Adrenal gland (tissue), 12 donors: ENCODE measurements around the gene SP3. TPM values are rescaled to one million over a fixed set of nuclear protein-coding genes. Genes with fewer than 3 reads are reported as not detected.

ENCODE experiments used
- DNase-seq, 7 donors: peaks; one replicate each; pipeline ENCODE4 v3.0.0-alpha.2; 2019 to 2020
- H3K27ac ChIP-seq, 5 donors: fragments of 200-600 bp; sonication (generic) in 4 of 5; 1 replicate in 3 of 5; 2 replicates in 2 of 5; pipeline versions ENCODE4 v1.5.1 to v1.8.0; 2016 to 2020; ENCODE audit warnings: mild to moderate bottlenecking in 1 of 5
- H3K27me3 ChIP-seq: fragments of 200-600 bp; 2 replicates; pipeline ENCODE4 v1.8.0; 2021
- H3K36me3 ChIP-seq, 2 donors: fragments of 200-600 bp; replicated peaks in 1 of 2; 1 replicate in 1 of 2; 2 replicates in 1 of 2; pipeline versions ENCODE4 v1.5.1 to v1.8.0; 2018 to 2022
- H3K4me1 ChIP-seq, 2 donors: fragments of 200-600 bp; replicated peaks in 1 of 2; 1 replicate in 1 of 2; 2 replicates in 1 of 2; pipeline versions ENCODE4 v1.5.1 to v1.8.0; 2018 to 2021
- H3K4me3 ChIP-seq, 4 donors: fragments of 200-600 bp; sonication (generic) in 3 of 4; one replicate each; pipeline ENCODE4 v1.5.1; 2016 to 2018
- H3K9me3 ChIP-seq, 3 donors: fragments of 200-600 bp; sonication (generic) in 1 of 3; replicated peaks in 1 of 3; 1 replicate in 2 of 3; 2 replicates in 1 of 3; pipeline versions ENCODE4 v1.5.1 to v1.8.0; 2016 to 2021
- CTCF ChIP-seq, 6 experiments: fragments of 450-650 bp in 4 of 6; fragments of 200-600 bp in 2 of 6; sonication (generic) in 1 of 6; IDR thresholded peaks; 1 replicate in 5 of 6; 2 replicates in 1 of 6; pipeline versions ENCODE4 v1.5.1 to v1.8.0; 2016 to 2021; ENCODE audit warnings: antibody characterized with exemption in 6 of 6, mild to moderate bottlenecking in 2 of 6, moderate library complexity in 1 of 6
- POLR2A ChIP-seq, 2 donors: fragments of 450-650 bp; IDR thresholded peaks; one replicate each; pipeline ENCODE4 v1.6.1; 2017; ENCODE audit warnings: antibody characterized with exemption in 2 of 2, mild to moderate bottlenecking in 2 of 2, moderate library complexity in 1 of 2
- WGBS, 4 donors: extraction: QIAGEN DNeasy Blood & Tissue Kit in 2 of 4; methylation state at CpG; one replicate each; pipeline versions ENCODE4 v1.1.5 to v1.1.7; 2013 to 2017; 5-methylcytosine and 5-hydroxymethylcytosine counted together
- intact Hi-C, 2 donors: fragments of 100-400 bp; cut with DNase I; formaldehyde crosslinking; loops; one replicate each; pipeline versions ENCODE4 v1.14.1 to v1.15.0; 2022 to 2023
- polyA plus RNA-seq, 3 donors: library from polyadenylated mRNA; stranded (reverse); fragments of 200-250 nt in 2 of 3; fragments of 350-450 nt in 1 of 3; fragmentation: Illumina TruSeq in 1 of 3; extraction: RNeasy Lipid Tissue Mini Kit (QIAGEN cat#74804) in 1 of 3; gene quantifications; one replicate each; pipeline ENCODE4 v1.2.3, GENCODE V29; 2013 to 2014
- total RNA-seq, 9 donors: library from RNA; depleted of rRNA in 4 of 9; stranded (reverse); fragments of >200 nt in 4 of 9; fragments of 120-200 nt in 1 of 9; fragmentation: NEBNext Ultra II Directional in 1 of 9; extraction: Animal tissue kit (Norgen Biotek cat#: 25700) in 1 of 9; gene quantifications; one replicate each; pipeline versions ENCODE4 v1.1.0 to v1.2.4, GENCODE V29; 2013 to 2023
- donor health status: healthy with polysubstance abuse.
- donor health status: Bipolar disorder and iron deficiency.
- donor health status: DM: yes; HTN: yes; CAD: no.
- donor health status: DM: no; HTN: no; CAD: no.
- donor health status: DM: no; HTN: no; CAD: no.
- donor health status: DM: yes; HTN: yes; CAD: no.

SP3 gene
- total and polyA plus RNA-seq, 12 donors = 8.9 to 118 (median 54.4) TPM

GRCh38 chr2:173931751-173932150, 33.4 kb downstream of the SP3 start:
- Histone ChIP-seq H3K9me3 (no peaks in the 10 kb centered on the region), H3K4me1 (peaks cover 0 to 22% of the 10 kb centered on the region in 2 donors), H3K27ac (no peak overlapping the region), H3K27me3 (no peaks in the 10 kb centered on the region), H3K36me3 (no peaks in the 10 kb centered on the region), H3K4me3 (no peak overlapping the region)
- TF ChIP-seq CTCF (IDR thresholded peaks at IDR 0.05) (no peak), POLR2A (IDR thresholded peaks at IDR 0.05) (no peak)
- DNase-seq = no peak
- intact Hi-C loops = no loop called here
- WGBS, 4 donors = 80 to 83% (median 81%) methylated on average over 2 of the region's 2 CpGs

- DNase-seq = no peak
- TF ChIP-seq CTCF (IDR thresholded peaks at IDR 0.05) (no peak), POLR2A (IDR thresholded peaks at IDR 0.05) (no peak)
- Histone ChIP-seq H3K27ac (no peak overlapping the region), H3K4me1 (peaks cover 0 to 10% of the 10 kb centered on the region in 2 donors), H3K4me3 (no peak overlapping the region), H3K9me3 (no peaks in the 10 kb centered on the region), H3K27me3 (no peaks in the 10 kb centered on the region), H3K36me3 (no peaks in the 10 kb centered on the region)
- intact Hi-C loops = no loop called here
- WGBS, 4 donors = 86 to 89% (median 88%) methylated on average over 1 of the region's 1 CpG
Observed at GRCh38 chr2:173929441-173929840, 35.7 kb downstream of the SP3 start.

- Histone ChIP-seq H3K4me1 (peaks cover 0 to 27% of the 10 kb centered on the region in 2 donors), H3K27ac (no peak overlapping the region), H3K27me3 (no peaks in the 10 kb centered on the region), H3K4me3 (no peak overlapping the region), H3K9me3 (no peaks in the 10 kb centered on the region), H3K36me3 (no peaks in the 10 kb centered on the region)
- intact Hi-C loops = no loop called here
- TF ChIP-seq CTCF (IDR thresholded peaks at IDR 0.05) (no peak), POLR2A (IDR thresholded peaks at IDR 0.05) (no peak)
- DNase-seq = no peak
Observed at GRCh38 chr2:173926875-173927274, 38.3 kb downstream of the SP3 start.

GRCh38 chr2:173924285-173924684, 40.9 kb downstream of the SP3 start:
- no peak for DNase-seq
- intact Hi-C loops = no loop called here
- no peak overlapping the region for H3K4me3 ChIP-seq
- whole genome bisulfite sequencing, 4 donors = 90 to 97% (median 93%) methylated on average over 2 of the region's 2 CpGs
- no peaks in the 10 kb centered on the region for H3K36me3 ChIP-seq
- no peaks in the 10 kb centered on the region for H3K27me3 ChIP-seq
- no peak overlapping the region for H3K27ac ChIP-seq
- peaks cover 0 to 28% of the 10 kb centered on the region in 2 donors for H3K4me1 ChIP-seq
- no peaks in the 10 kb centered on the region for H3K9me3 ChIP-seq
- TF ChIP-seq CTCF (IDR thresholded peaks at IDR 0.05) = no peak
- TF ChIP-seq POLR2A (IDR thresholded peaks at IDR 0.05) = no peak
